Common myeloid progenitor, CD34-positive (primary cell): ENCODE results near the gene PPP2R1B.

Experiments
- CTCF ChIA-PET: fragments of 350-600 bp; sonication (Branson Sonifier 250); formaldehyde crosslinking; loops from one replicate; lab custom pipeline; 2021; ENCODE audit warnings: antibody characterized with exemption; lab: Charles Lee
- POLR2A ChIA-PET: fragments of 350-600 bp; sonication (Branson Sonifier 250); formaldehyde crosslinking; loops from one replicate; lab custom pipeline; 2021; ENCODE audit warnings: antibody characterized with exemption; lab: Charles Lee
- DNase-seq, 3 donors: peaks; one replicate each; pipeline versions ENCODE4 v3.0.0 to v3.0.0-alpha.2; 2013
- H3K27ac ChIP-seq, 2 experiments: 1 replicate in 1 of 2; 2 replicates in 1 of 2; pipeline ENCODE4 v1.7.0; 2013; ENCODE audit warnings: inconsistent platforms in 2 of 2, low read length in 2 of 2, mild to moderate bottlenecking in 2 of 2, low read depth in 1 of 2, moderate library complexity in 1 of 2; ENCODE audit not compliant: severe bottlenecking in 2 of 2, insufficient read depth in 1 of 2, poor library complexity in 1 of 2
- H3K27me3 ChIP-seq, 5 experiments: replicated peaks in 2 of 5; 1 replicate in 3 of 5; 2 replicates in 2 of 5; pipeline versions ENCODE4 v1.6.1 to v1.7.0; 2013; ENCODE audit warnings: low read length in 4 of 5, mild to moderate bottlenecking in 2 of 5, moderate library complexity in 2 of 5, inconsistent platforms in 1 of 5; ENCODE audit not compliant: insufficient read depth in 5 of 5, control insufficient read depth in 4 of 5
- H3K36me3 ChIP-seq, 4 experiments: 1 replicate in 2 of 4; 2 replicates in 2 of 4; pipeline versions ENCODE4 v1.6.1 to v1.7.0; 2013; ENCODE audit warnings: low read length in 3 of 4, control low read depth in 1 of 4, mild to moderate bottlenecking in 1 of 4; ENCODE audit not compliant: control insufficient read depth in 4 of 4, insufficient read depth in 4 of 4
- H3K4me1 ChIP-seq, 4 experiments: 1 replicate in 3 of 4; 2 replicates in 1 of 4; pipeline versions ENCODE4 v1.6.1 to v1.7.1; 2013; ENCODE audit warnings: low read length in 3 of 4, mild to moderate bottlenecking in 3 of 4, control low read depth in 1 of 4, inconsistent platforms in 1 of 4, moderate library complexity in 1 of 4; ENCODE audit not compliant: control insufficient read depth in 4 of 4, insufficient read depth in 4 of 4; ENCODE audit errors: control extremely low read depth in 1 of 4
- H3K4me3 ChIP-seq, 7 experiments: 1 replicate in 4 of 7; 2 replicates in 3 of 7; pipeline versions ENCODE4 v1.5.1 to v1.7.0; 2013; ENCODE audit warnings: mild to moderate bottlenecking in 7 of 7, low read length in 6 of 7, moderate library complexity in 6 of 7, inconsistent platforms in 2 of 7, low read depth in 2 of 7, control low read depth in 1 of 7; ENCODE audit not compliant: insufficient read depth in 4 of 7, control insufficient read depth in 1 of 7; ENCODE audit errors: extremely low read depth in 1 of 7
- H3K9me3 ChIP-seq, 5 experiments: 1 replicate in 4 of 5; 2 replicates in 1 of 5; pipeline versions ENCODE4 v1.6.1 to v1.7.1; 2013; ENCODE audit warnings: low read length in 4 of 5, mild to moderate bottlenecking in 2 of 5, inconsistent platforms in 1 of 5, low read depth in 1 of 5, moderate library complexity in 1 of 5; ENCODE audit not compliant: control insufficient read depth in 4 of 5, insufficient read depth in 2 of 5; ENCODE audit errors: control extremely low read depth in 1 of 5
- WGBS: methylation state at CpG from one replicate; pipeline ENCODE4 v1.1.5; 2013; ENCODE audit not compliant: insufficient coverage; 5-methylcytosine and 5-hydroxymethylcytosine counted together

PPP2R1B gene

DNA sequence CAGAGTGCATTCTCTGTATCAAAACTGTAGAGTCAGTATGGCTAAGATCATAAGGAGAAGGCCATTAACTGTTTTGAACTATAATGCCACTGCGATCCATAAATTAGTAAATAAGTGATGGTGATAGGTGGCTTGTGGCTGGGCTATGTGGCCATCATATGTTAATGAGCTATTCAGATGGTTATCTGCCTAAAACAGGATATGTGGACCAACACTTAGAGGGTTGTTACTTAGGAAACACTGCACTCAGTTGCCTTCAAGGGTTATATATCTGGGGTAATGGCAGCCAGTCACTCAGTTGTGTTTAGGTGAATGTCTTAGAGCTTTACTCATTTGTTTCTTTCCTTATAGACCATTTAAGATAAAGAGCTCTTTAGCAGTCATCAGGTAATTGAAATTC, 66.0 kb downstream of the PPP2R1B start:
- CTCF ChIA-PET = no interaction called here
- Histone ChIP-seq H3K27ac (no peak overlapping the region), H3K9me3 (no peaks in the 10 kb centered on the region), H3K4me1 (no peaks in the 10 kb centered on the region), H3K27me3 (no peaks in the 10 kb centered on the region), H3K4me3 (no peak overlapping the region), H3K36me3 (peaks cover 10 to 33% (median 18%) of the 10 kb centered on the region in 4 experiments)
- no peak for DNase-seq
- no CpG with 5 or more reads among the region's 1 CpG for WGBS
- POLR2A ChIA-PET = no interaction called here

DNA sequence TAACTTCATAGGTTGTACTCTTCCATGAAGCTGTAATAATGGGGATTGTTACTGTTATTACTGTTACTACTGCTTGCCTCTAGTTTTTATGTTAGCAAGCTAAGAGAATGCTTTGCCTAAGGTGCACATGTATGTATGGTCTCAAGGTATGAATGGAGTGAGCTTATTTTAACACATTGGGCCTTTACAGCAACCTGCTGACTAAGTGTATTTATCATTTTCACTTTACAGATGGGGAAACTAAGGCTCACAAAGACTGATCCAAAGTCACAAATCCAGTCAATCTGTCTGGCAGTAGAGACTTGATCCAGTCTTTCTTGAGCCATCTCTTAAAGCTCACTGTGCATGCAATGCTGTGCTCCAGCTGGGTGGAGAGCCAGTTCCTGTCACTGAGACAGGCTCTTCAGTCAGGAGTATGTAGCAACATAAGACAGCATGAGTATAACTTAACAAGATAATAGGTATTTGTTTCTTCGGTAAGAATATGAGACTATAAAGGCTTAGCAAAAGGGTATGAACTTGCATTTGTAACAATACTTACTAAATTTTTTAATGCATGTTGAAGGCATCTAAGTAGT, 66.5 kb downstream of the PPP2R1B start:
- no peak overlapping the region for H3K4me3 ChIP-seq
- no peaks in the 10 kb centered on the region for H3K9me3 ChIP-seq
- POLR2A ChIA-PET = no interaction called here
- no peak overlapping the region for H3K27ac ChIP-seq
- peaks cover 10 to 30% (median 18%) of the 10 kb centered on the region in 4 experiments for H3K36me3 ChIP-seq
- CTCF ChIA-PET = interaction anchor here (0.6 to 1.3 kb wide), 4 partner anchors 12 to 100 kb away, joined by 3 to 4 read pairs (median 4); no protein-coding TSS in a partner anchor
- WGBS = no CpG with 5 or more reads among the region's 1 CpG
- no peaks in the 10 kb centered on the region for H3K27me3 ChIP-seq
- no peaks in the 10 kb centered on the region for H3K4me1 ChIP-seq
- no peak for DNase-seq

DNA sequence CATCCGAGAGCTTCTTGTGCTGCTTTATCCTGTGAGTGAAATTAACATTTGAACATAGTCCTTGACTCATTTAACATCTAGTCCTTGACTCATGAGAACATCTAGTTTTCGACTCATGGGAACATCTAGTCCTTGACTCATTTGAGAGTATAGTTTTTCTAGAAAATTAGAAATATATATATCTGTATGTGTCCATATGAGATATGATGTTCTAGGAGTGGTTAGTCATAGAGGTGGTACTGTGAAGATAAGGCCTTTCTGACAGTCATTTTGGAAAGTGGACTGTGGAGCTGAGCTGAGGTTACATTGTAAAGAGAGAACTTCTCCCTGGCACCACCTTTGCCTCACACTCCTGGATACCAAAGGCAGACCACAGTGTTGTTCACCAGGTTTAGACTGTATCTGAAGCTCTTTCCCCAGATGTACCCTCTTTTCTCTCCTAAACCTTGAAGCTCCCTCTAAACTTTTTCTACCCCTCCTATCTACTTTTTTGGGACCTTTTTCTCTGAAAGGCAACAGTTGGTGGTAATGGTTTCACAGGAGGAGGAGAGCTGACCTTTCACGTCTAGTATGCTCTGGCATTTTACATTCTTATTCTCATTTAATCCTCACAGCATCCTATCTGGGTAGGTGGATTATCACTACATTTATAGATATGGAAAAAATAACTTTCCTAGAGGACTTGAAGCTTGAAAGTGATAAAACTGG, 67.2 kb downstream of the PPP2R1B start:
- WGBS = no CpG with 5 or more reads among the region's 3 CpGs
- POLR2A ChIA-PET = no interaction called here
- no peak overlapping the region for H3K27ac ChIP-seq
- no peaks in the 10 kb centered on the region for H3K4me1 ChIP-seq
- no peak overlapping the region for H3K4me3 ChIP-seq
- CTCF ChIA-PET = interaction anchor here (0.6 to 1.3 kb wide), 5 partner anchors 11 to 100 kb away, joined by 3 to 4 read pairs (median 3); no protein-coding TSS in a partner anchor
- no peaks in the 10 kb centered on the region for H3K27me3 ChIP-seq
- H3K36me3 ChIP-seq = peaks cover 8 to 23% (median 12%) of the 10 kb centered on the region in 4 experiments
- H3K9me3 ChIP-seq = no peaks in the 10 kb centered on the region
- peak in 2 of 3 donors; percentile 4 to 24 for DNase-seq

DNA sequence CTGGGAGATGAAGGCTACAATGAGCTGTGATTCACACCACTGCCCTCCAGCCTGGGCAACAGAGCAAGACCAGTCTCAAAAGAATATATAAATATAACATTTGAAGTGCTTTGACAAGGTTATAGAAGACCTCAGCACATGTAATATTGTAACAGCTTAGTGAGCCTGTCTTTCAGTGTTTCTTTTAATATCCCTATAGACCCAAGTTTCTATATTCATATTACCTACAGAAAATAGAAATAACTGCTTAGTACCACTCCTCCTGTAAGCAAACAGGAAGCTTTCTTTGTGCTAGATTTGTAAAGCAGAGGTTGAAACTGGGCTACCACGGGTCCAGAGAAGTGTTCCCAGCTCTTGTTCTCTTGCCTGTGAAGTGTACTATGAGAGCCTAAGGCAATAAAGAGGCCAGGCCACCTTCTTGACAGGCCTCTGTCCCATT, 68.2 kb downstream of the PPP2R1B start:
- Histone ChIP-seq H3K9me3 (no peaks in the 10 kb centered on the region), H3K4me1 (no peaks in the 10 kb centered on the region), H3K4me3 (no peak overlapping the region), H3K27me3 (no peaks in the 10 kb centered on the region), H3K36me3 (peaks cover 4 to 14% (median 6%) of the 10 kb centered on the region in 4 experiments), H3K27ac (no peak overlapping the region)
- no peak for DNase-seq
- ChIA-PET POLR2A (no interaction called here), CTCF (interaction anchor here (0.8 to 1.3 kb wide), 5 partner anchors 10 to 80 kb away, joined by 3 to 4 read pairs (median 3); no protein-coding TSS in a partner anchor)
- 88% methylated on average over 1 of the region's 1 CpG for WGBS

DNA sequence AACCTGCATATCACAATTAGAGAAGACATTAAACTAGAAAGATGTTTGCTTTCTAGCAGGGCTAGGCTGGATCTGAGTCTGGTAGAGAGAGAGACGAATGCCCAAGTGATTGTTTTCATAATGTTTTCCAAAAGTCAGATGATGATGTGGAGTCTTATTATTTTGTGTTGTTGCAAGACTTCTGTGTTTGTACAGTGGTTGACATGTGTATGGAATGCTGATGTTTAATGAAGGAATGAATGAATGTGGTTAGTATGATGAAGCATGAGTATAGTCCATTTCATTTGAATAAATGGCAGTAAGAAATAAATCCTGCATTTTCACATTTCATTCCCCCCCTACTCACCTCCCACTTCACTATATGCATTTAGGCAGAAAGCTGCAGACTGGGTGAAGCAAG, 69.6 kb downstream of the PPP2R1B start:
- DNase-seq = no peak
- Histone ChIP-seq H3K4me3 (no peak overlapping the region), H3K9me3 (no peaks in the 10 kb centered on the region), H3K4me1 (no peaks in the 10 kb centered on the region), H3K27ac (no peak overlapping the region), H3K36me3 (peaks cover 2 to 4% (median 3%) of the 10 kb centered on the region in 4 experiments), H3K27me3 (no peaks in the 10 kb centered on the region)
- ChIA-PET CTCF (interaction anchor here (1.3 to 2.1 kb wide), 2 partner anchors 10 to 25 kb away, joined by 3 to 5 read pairs; no protein-coding TSS in a partner anchor), POLR2A (no interaction called here)
- WGBS = 89% methylated on average over 1 of the region's 1 CpG

DNA sequence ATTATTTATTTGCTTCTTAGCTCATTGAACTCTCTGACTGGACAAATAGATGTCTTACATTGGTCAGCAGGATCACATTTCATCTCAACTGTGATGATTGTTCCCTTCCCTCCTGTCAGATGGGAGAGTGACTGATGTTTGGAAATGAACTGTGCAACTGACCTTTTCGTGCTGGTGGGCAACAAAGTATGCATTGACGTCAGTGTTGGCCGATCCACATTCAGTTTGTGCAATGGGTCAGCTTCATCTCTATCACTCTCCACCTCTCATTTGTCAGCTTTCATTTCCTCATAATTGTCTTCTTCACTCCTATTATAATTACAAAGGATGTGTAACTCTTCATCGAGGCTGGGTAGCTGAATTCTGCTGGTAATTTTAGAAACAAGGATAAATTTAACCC, 71.3 kb downstream of the PPP2R1B start:
- H3K27me3 ChIP-seq = no peaks in the 10 kb centered on the region
- CTCF ChIA-PET = interaction anchor here (0.9 to 2.1 kb wide), 4 partner anchors 11 to 90 kb away, joined by 3 to 5 read pairs (median 4); no protein-coding TSS in a partner anchor
- no peak overlapping the region for H3K4me3 ChIP-seq
- no peaks in the 10 kb centered on the region for H3K4me1 ChIP-seq
- WGBS = 100% methylated on average over 1 of the region's 4 CpGs
- H3K9me3 ChIP-seq = no peaks in the 10 kb centered on the region
- DNase-seq = no peak
- no peak overlapping the region for H3K27ac ChIP-seq
- POLR2A ChIA-PET = no interaction called here
- peaks cover 0 to 6% (median 3%) of the 10 kb centered on the region in 4 experiments for H3K36me3 ChIP-seq
